Upper lobe of left lung (tissue), 6 donors: ENCODE results near the gene TMEM54. TPM values are rescaled to one million over a fixed set of nuclear protein-coding genes. Genes with fewer than 3 reads are reported as not detected.
A peak's percentile ranks its signal among the peaks of the same experiment; 100 is the strongest.

Experiments
- ATAC-seq, 2 donors: fragments of 200-7000 bp; cut with Tn5 transposase; one replicate each; pipeline ENCODE4 v1.9.1; 2022; ENCODE audit warnings: mild to moderate bottlenecking in 2 of 2, moderate library complexity in 2 of 2; ENCODE audit not compliant: low FRiP score in 2 of 2
- DNase-seq, 2 donors: peaks; one replicate each; pipeline ENCODE4 v3.0.0-alpha.2; 2019 to 2020
- H3K27ac ChIP-seq, 4 donors: fragments of 200-600 bp; sonication (generic); one replicate each; pipeline ENCODE4 v1.5.1; 2016 to 2019
- H3K27me3 ChIP-seq, 4 donors: fragments of 200-600 bp; sonication (generic); one replicate each; pipeline ENCODE4 v1.5.1; 2017 to 2019
- H3K36me3 ChIP-seq, 4 donors: fragments of 200-600 bp; sonication (generic); one replicate each; pipeline ENCODE4 v1.5.1; 2016 to 2019
- H3K4me1 ChIP-seq, 4 donors: fragments of 200-600 bp; sonication (generic); one replicate each; pipeline ENCODE4 v1.5.1; 2018 to 2019
- H3K4me3 ChIP-seq, 4 donors: fragments of 200-600 bp; sonication (generic); one replicate each; pipeline ENCODE4 v1.5.1; 2017 to 2019; ENCODE audit warnings: mild to moderate bottlenecking in 2 of 4, moderate library complexity in 1 of 4
- H3K9me3 ChIP-seq, 4 donors: fragments of 200-600 bp; sonication (generic); one replicate each; pipeline ENCODE4 v1.5.1; 2018 to 2019
- EP300 ChIP-seq, 4 donors: sonication (generic); formaldehyde crosslinking; IDR thresholded peaks; one replicate each; pipeline ENCODE4 v1.5.1; 2017; ENCODE audit warnings: antibody characterized with exemption in 4 of 4, control low read depth in 2 of 4
- POLR2A ChIP-seq, 4 donors: fragments of 450-650 bp; IDR thresholded peaks; one replicate each; pipeline ENCODE4 v1.5.1; 2016 to 2017; ENCODE audit warnings: antibody characterized with exemption in 4 of 4, mild to moderate bottlenecking in 2 of 4
- POLR2AphosphoS5 ChIP-seq, 2 donors: sonication (generic); formaldehyde crosslinking; IDR thresholded peaks; one replicate each; pipeline ENCODE4 v1.5.1; 2017; ENCODE audit warnings: antibody characterized with exemption in 2 of 2
- WGBS, 2 donors: methylation state at CpG; one replicate each; pipeline ENCODE4 v1.1.5; 2017 to 2018; 5-methylcytosine and 5-hydroxymethylcytosine counted together
- total RNA-seq, 6 donors: library from RNA; depleted of rRNA in 4 of 6; stranded (reverse); fragments of >200 nt in 4 of 6; gene quantifications; one replicate each; pipeline versions ENCODE4 v1.1.0 to v1.2.1, GENCODE V29; 2016 to 2021
- TF ChIP-seq, protein P1 (sequence below), 6 experiments: fragments of 450-650 bp in 4 of 6; fragments of 200-600 bp in 2 of 6; sonication (generic) in 2 of 6; IDR thresholded peaks; one replicate each; pipeline ENCODE4 v1.5.1; 2016 to 2019; ENCODE audit warnings: antibody characterized with exemption in 6 of 6
- donor health status: DM: no; HTN: no; CAD: no; lungs with moderate emphysema.
- donor health status: DM: no; HTN: yes; CAD: no; lungs with severe emphysema.

Gene TMEM54
- total RNA-seq, 6 donors from 2014 or later, result 37.7 to 94.1 (median 58.6) TPM

GRCh38 chr1:32937061-32937460, 35.9 kb upstream of the TMEM54 start:
- ATAC-seq, result no peak

DNA sequence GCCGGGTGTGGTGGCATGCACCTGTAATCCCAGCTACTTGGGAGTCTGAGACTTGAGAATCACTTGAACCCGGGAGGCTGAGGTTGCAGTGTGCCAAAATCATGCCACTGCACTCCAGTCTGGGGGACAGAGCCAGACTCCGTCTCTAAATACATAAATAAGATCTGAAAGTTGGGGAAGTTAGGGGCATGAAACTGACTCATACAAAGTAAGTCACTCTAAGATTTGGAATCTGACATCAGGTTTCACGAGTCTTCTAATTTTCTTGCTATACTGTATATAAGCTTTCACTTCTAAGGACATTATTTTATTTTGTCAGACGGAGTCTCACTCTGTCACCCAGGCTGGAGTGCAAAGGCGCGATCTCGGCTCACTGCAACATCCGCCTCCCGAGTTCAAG, 33.3 kb upstream of the TMEM54 start:
- no peak for ATAC-seq
- no peaks in the 10 kb centered on the region for H3K9me3 ChIP-seq
- TF ChIP-seq EP300 (IDR thresholded peaks at IDR 0.05) (no peak), POLR2A (IDR thresholded peaks at IDR 0.05) (no peak), POLR2AphosphoS5 (IDR thresholded peaks at IDR 0.05) (no peak)
- TF ChIP-seq, protein P1, sequence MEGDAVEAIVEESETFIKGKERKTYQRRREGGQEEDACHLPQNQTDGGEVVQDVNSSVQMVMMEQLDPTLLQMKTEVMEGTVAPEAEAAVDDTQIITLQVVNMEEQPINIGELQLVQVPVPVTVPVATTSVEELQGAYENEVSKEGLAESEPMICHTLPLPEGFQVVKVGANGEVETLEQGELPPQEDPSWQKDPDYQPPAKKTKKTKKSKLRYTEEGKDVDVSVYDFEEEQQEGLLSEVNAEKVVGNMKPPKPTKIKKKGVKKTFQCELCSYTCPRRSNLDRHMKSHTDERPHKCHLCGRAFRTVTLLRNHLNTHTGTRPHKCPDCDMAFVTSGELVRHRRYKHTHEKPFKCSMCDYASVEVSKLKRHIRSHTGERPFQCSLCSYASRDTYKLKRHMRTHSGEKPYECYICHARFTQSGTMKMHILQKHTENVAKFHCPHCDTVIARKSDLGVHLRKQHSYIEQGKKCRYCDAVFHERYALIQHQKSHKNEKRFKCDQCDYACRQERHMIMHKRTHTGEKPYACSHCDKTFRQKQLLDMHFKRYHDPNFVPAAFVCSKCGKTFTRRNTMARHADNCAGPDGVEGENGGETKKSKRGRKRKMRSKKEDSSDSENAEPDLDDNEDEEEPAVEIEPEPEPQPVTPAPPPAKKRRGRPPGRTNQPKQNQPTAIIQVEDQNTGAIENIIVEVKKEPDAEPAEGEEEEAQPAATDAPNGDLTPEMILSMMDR (IDR thresholded peaks at IDR 0.05), result no peak
- peaks cover 10 to 18% (median 15%) of the 10 kb centered on the region in 4 donors for H3K4me1 ChIP-seq
- no peaks in the 10 kb centered on the region for H3K27me3 ChIP-seq
- WGBS, 2 donors, result 91 to 92% methylated on average over 10 of the region's 10 CpGs
- no peak overlapping the region for H3K27ac ChIP-seq
- no peak for DNase-seq
- no peak overlapping the region for H3K4me3 ChIP-seq
- H3K36me3 ChIP-seq, result peaks cover 3 to 39% (median 22%) of the 10 kb centered on the region in 4 donors

More at GRCh38 chr1:32937061-32937460, 35.9 kb upstream of the TMEM54 start:
- 97% methylated on average over 4 of the region's 4 CpGs for WGBS, 2 donors
- no peaks in the 10 kb centered on the region for H3K9me3 ChIP-seq
- peaks cover 6 to 65% (median 40%) of the 10 kb centered on the region in 4 donors for H3K36me3 ChIP-seq
- H3K27me3 ChIP-seq, result no peaks in the 10 kb centered on the region
- no peak for DNase-seq
- TF ChIP-seq POLR2A (IDR thresholded peaks at IDR 0.05) (no peak), EP300 (IDR thresholded peaks at IDR 0.05) (no peak), POLR2AphosphoS5 (IDR thresholded peaks at IDR 0.05) (no peak)
- TF ChIP-seq, protein P1 (IDR thresholded peaks at IDR 0.05), result no peak
- H3K4me3 ChIP-seq, result no peak overlapping the region
- H3K4me1 ChIP-seq, result peaks cover 10 to 29% (median 23%) of the 10 kb centered on the region in 4 donors
- H3K27ac ChIP-seq, result no peak overlapping the region

GRCh38 chr1:32933742-32934322, 32.6 kb upstream of the TMEM54 start:
- DNase-seq (no peak), ATAC-seq (no peak)
- H3K9me3 ChIP-seq, result no peaks in the 10 kb centered on the region
- peak overlapping the region in 2 of 4 donors; percentile 63 to 67 for H3K27ac ChIP-seq
- no peaks in the 10 kb centered on the region for H3K27me3 ChIP-seq
- 39 to 54% methylated on average over 3 of the region's 3 CpGs for WGBS, 2 donors
- peaks cover 3 to 33% (median 22%) of the 10 kb centered on the region in 4 donors for H3K36me3 ChIP-seq
- H3K4me1 ChIP-seq, result peaks cover 9 to 12% (median 10%) of the 10 kb centered on the region in 4 donors
- no peak for TF ChIP-seq POLR2A (IDR thresholded peaks at IDR 0.05)
- TF ChIP-seq EP300 (IDR thresholded peaks at IDR 0.05), result no peak
- TF ChIP-seq, protein P1 (IDR thresholded peaks at IDR 0.05), result peak in 1 of 6 experiments; percentile 3
- TF ChIP-seq POLR2AphosphoS5 (IDR thresholded peaks at IDR 0.05), result peak in 1 of 2 donors; percentile 32
- H3K4me3 ChIP-seq, result no peak overlapping the region

DNA sequence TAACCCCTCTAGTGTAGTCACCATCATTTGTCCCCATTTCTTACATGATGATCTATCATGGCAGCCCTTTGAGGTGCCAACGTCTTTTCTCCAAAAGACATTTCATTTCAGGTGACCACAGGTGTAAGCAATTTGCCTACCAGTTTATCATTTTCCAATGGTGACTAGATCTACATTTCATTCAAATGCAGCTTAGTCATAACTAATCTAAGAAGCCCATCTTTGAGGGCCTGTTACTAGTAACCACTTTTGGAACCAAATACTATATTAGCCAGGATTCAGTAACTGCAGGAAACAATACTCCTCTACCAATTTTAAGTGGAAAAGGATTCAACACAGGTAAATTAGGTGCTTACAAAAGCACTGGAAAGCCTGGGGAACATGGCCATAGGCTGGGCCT, 30.6 kb upstream of the TMEM54 start:
- Histone ChIP-seq H3K27ac (no peak overlapping the region), H3K4me1 (peaks cover 9 to 12% (median 10%) of the 10 kb centered on the region in 4 donors), H3K4me3 (no peak overlapping the region), H3K9me3 (no peaks in the 10 kb centered on the region), H3K27me3 (no peaks in the 10 kb centered on the region), H3K36me3 (peaks cover 0 to 15% (median 12%) of the 10 kb centered on the region in 4 donors)
- DNase-seq (no peak), ATAC-seq (no peak)
- TF ChIP-seq EP300 (IDR thresholded peaks at IDR 0.05) (no peak), POLR2AphosphoS5 (IDR thresholded peaks at IDR 0.05) (no peak), POLR2A (IDR thresholded peaks at IDR 0.05) (no peak)
- TF ChIP-seq, protein P1 (IDR thresholded peaks at IDR 0.05), result no peak
- WGBS, 2 donors, result 89 to 97% methylated on average over 1 of the region's 1 CpG

- no peaks in the 10 kb centered on the region for H3K36me3 ChIP-seq
- WGBS, 2 donors, result 73 to 79% methylated on average over 2 of the region's 2 CpGs
- H3K4me3 ChIP-seq, result no peak overlapping the region
- no peak for ATAC-seq
- TF ChIP-seq EP300 (IDR thresholded peaks at IDR 0.05) (no peak), POLR2A (IDR thresholded peaks at IDR 0.05) (no peak), POLR2AphosphoS5 (IDR thresholded peaks at IDR 0.05) (no peak)
- TF ChIP-seq, protein P1 (IDR thresholded peaks at IDR 0.05), result no peak
- no peak overlapping the region for H3K27ac ChIP-seq
- DNase-seq, result no peak
- peaks cover 16 to 27% (median 24%) of the 10 kb centered on the region in 4 donors for H3K4me1 ChIP-seq
- H3K9me3 ChIP-seq, result no peaks in the 10 kb centered on the region
- peaks cover 0 to 6% (median 2%) of the 10 kb centered on the region in 4 donors for H3K27me3 ChIP-seq
Observed at GRCh38 chr1:32929366-32929765, 28.2 kb upstream of the TMEM54 start.
